GM23338 (cell line): Measurements from ENCODE around the gene MED16. TPM values are rescaled to one million over a fixed set of nuclear protein-coding genes. Genes with fewer than 3 reads are reported as not detected.

Source experiments
- ATAC-seq: fragments of 200-7000 bp; cut with Tn5 transposase; 3 replicates; pipeline ENCODE4 v1.9.1; 2020
- DNase-seq: peaks from one replicate; pipeline ENCODE4 v3.0.0-alpha.2; 2015; ENCODE audit warnings: low spot score
- H2AFZ ChIP-seq: fragments of 200-600 bp; sonication (generic); 2 replicates; pipeline ENCODE4 v1.8.0; 2016; ENCODE audit warnings: antibody characterized with exemption, mild to moderate bottlenecking, moderate library complexity
- H3F3A ChIP-seq: fragments of 200-600 bp; sonication (generic); replicated peaks from 2 replicates; pipeline ENCODE4 v1.8.0; 2017; ENCODE audit warnings: antibody characterized with exemption, mixed run types, low read depth
- H3K27ac ChIP-seq: fragments of 200-600 bp; sonication (generic); 2 replicates; pipeline ENCODE4 v1.6.1; 2016; ENCODE audit warnings: low read depth
- H3K27me3 ChIP-seq: fragments of 200-600 bp; sonication (generic); 2 replicates; pipeline ENCODE4 v1.8.0; 2016; ENCODE audit warnings: mild to moderate bottlenecking, mixed run types, moderate library complexity; ENCODE audit not compliant: insufficient read depth
- H3K36me3 ChIP-seq: fragments of 200-600 bp; sonication (generic); 2 replicates; pipeline ENCODE4 v1.8.0; 2016; ENCODE audit warnings: mild to moderate bottlenecking; ENCODE audit not compliant: insufficient read depth
- H3K4me1 ChIP-seq: fragments of 200-600 bp; sonication (generic); 2 replicates; pipeline ENCODE4 v1.8.0; 2016; ENCODE audit warnings: mild to moderate bottlenecking, moderate library complexity; ENCODE audit not compliant: insufficient read depth
- H3K4me2 ChIP-seq: fragments of 200-600 bp; sonication (generic); 2 replicates; pipeline ENCODE4 v1.7.1; 2017; ENCODE audit warnings: mixed run types
- H3K4me3 ChIP-seq: fragments of 200-600 bp; sonication (generic); 2 replicates; pipeline ENCODE4 v1.6.1; 2016; ENCODE audit warnings: mixed run types
- H3K79me2 ChIP-seq: fragments of 200-600 bp; sonication (generic); replicated peaks from 2 replicates; pipeline ENCODE4 v1.8.0; 2017; ENCODE audit warnings: mild to moderate bottlenecking; ENCODE audit not compliant: insufficient read depth
- H3K9me2 ChIP-seq: fragments of 200-600 bp; sonication (generic); 2 replicates; pipeline ENCODE4 v1.8.0; 2017; ENCODE audit not compliant: insufficient read depth
- H4K20me1 ChIP-seq: fragments of 200-600 bp; sonication (generic); replicated peaks from 2 replicates; pipeline ENCODE4 v1.8.0; 2017; ENCODE audit warnings: mild to moderate bottlenecking; ENCODE audit not compliant: insufficient read depth
- H3K27ac Mint-ChIP-seq: 2 replicates; pipeline ENCODE4 v1.8.0; 2020; ENCODE audit warnings: inconsistent platforms, mild to moderate bottlenecking, moderate library complexity, mixed read lengths
- H3K27me3 Mint-ChIP-seq: 3 replicates; pipeline ENCODE4 v1.8.0; 2022; ENCODE audit warnings: low read depth, mild to moderate bottlenecking, moderate library complexity, mixed read lengths, inconsistent platforms; ENCODE audit not compliant: insufficient read depth, poor library complexity
- H3K36me3 Mint-ChIP-seq: 3 replicates; pipeline ENCODE4 v1.8.0; 2021; ENCODE audit warnings: low read depth, mild to moderate bottlenecking, inconsistent platforms, moderate library complexity, mixed read lengths
- H3K4me1 Mint-ChIP-seq: 3 replicates; pipeline ENCODE4 v1.8.0; 2020; ENCODE audit warnings: mild to moderate bottlenecking, inconsistent platforms, mixed read lengths
- H3K4me3 Mint-ChIP-seq: 3 replicates; pipeline ENCODE4 v1.8.0; 2021; ENCODE audit warnings: moderate library complexity, mild to moderate bottlenecking, inconsistent platforms, mixed read lengths
- H3K9me3 Mint-ChIP-seq: 3 replicates; pipeline ENCODE4 v1.8.0; 2020; ENCODE audit warnings: moderate library complexity, mild to moderate bottlenecking, inconsistent platforms, mixed read lengths
- CREB1 ChIP-seq: fragments of 250-450 bp; sonication (Bioruptor Pico); IDR thresholded peaks from 2 replicates; pipeline ENCODE4 v1.5.0; 2020; ENCODE audit warnings: low read depth, mild to moderate bottlenecking, moderate library complexity
- CTCF ChIP-seq, 2 experiments: fragments of 200-600 bp in 1 of 2; sonication (generic) in 1 of 2; conservative IDR thresholded peaks; 2 replicates each; pipeline versions ENCODE4 v1.5.1 to v1.6.1; 2016 to 2017; ENCODE audit warnings: antibody characterized with exemption in 2 of 2, low read depth in 2 of 2, mild to moderate bottlenecking in 2 of 2, moderate library complexity in 1 of 2
- JUNB ChIP-seq: IDR thresholded peaks from one replicate; pipeline ENCODE4 v1.6.1; 2016; ENCODE audit warnings: antibody characterized with exemption; ENCODE audit not compliant: unreplicated experiment
- NANOG ChIP-seq: IDR thresholded peaks from 2 replicates; pipeline ENCODE4 v1.6.1; 2016; ENCODE audit warnings: antibody characterized with exemption, borderline replicate concordance
- POLR2AphosphoS5 ChIP-seq: IDR thresholded peaks from 2 replicates; pipeline ENCODE4 v1.6.1; 2016; ENCODE audit warnings: antibody characterized with exemption, low read depth
- STAT1 ChIP-seq: IDR thresholded peaks from one replicate; pipeline ENCODE4 v1.6.1; 2016; ENCODE audit warnings: antibody characterized with exemption; ENCODE audit not compliant: unreplicated experiment
- ZNF114 ChIP-seq: fragments of 250-450 bp; sonication (Bioruptor Pico); IDR thresholded peaks from 2 replicates; pipeline ENCODE4 v1.5.0; 2020; ENCODE audit warnings: mild to moderate bottlenecking, moderate library complexity
- polyA plus RNA-seq: library from polyadenylated mRNA; unstranded; fragments of >200 nt; fragmentation: Nextera tagmentation; extraction: Ambion mirVana; gene quantifications from 2 replicates; pipeline ENCODE4 v1.2.1, GENCODE V29; 2016
- total RNA-seq: library from RNA; depleted of rRNA; stranded (reverse); fragments of >200 nt; shearing (Covaris generic); gene quantifications from 2 replicates; pipeline ENCODE4 v1.2.3, GENCODE V29; 2014

Gene MED16
- total and polyA plus RNA-seq, 2 experiments from 2014 or later: 52.7 to 73.6 TPM

- DNase-seq (no peak), ATAC-seq (no peak)
- H3K4me1 ChIP-seq: no peaks in the 10 kb centered on the region
- peaks cover 4% of the 10 kb centered on the region; the same call in 1 of the 2 replicates for H3K27me3 ChIP-seq
- H3K4me1 Mint-ChIP-seq: peaks cover 5% of the 10 kb centered on the region
- no peaks in the 10 kb centered on the region for H3K79me2 ChIP-seq
- H3K27ac ChIP-seq: no peak overlapping the region
- H2AFZ ChIP-seq: no peak overlapping the region
- peaks cover 28% of the 10 kb centered on the region for H3F3A ChIP-seq
- peaks cover 5% of the 10 kb centered on the region for H3K9me3 Mint-ChIP-seq
- TF ChIP-seq CTCF (conservative IDR thresholded peaks at IDR 0.05; ENCODE audit: low read depth in 2 of 2) (no peak), POLR2AphosphoS5 (no peak), CREB1 (CRISPR knock-in tag) (no peak), ZNF114 (CRISPR knock-in tag) (no peak), NANOG (no peak)
- H3K4me2 ChIP-seq: no peak overlapping the region
- peaks cover 23% of the 10 kb centered on the region for H3K36me3 Mint-ChIP-seq
- no peak overlapping the region for H3K4me3 Mint-ChIP-seq
- peaks cover 9% of the 10 kb centered on the region; the same call in 1 of the 2 replicates for H4K20me1 ChIP-seq
- no peak overlapping the region for H3K4me3 ChIP-seq
- H3K36me3 ChIP-seq: no peaks in the 10 kb centered on the region
- peaks cover 26% of the 10 kb centered on the region for H3K27me3 Mint-ChIP-seq
- H3K27ac Mint-ChIP-seq: no peak overlapping the region
- H3K9me2 ChIP-seq: no peaks in the 10 kb centered on the region
These were observed 26.2 kb downstream of the MED16 start for GRCh38 chr19:866769-867300.

DNA sequence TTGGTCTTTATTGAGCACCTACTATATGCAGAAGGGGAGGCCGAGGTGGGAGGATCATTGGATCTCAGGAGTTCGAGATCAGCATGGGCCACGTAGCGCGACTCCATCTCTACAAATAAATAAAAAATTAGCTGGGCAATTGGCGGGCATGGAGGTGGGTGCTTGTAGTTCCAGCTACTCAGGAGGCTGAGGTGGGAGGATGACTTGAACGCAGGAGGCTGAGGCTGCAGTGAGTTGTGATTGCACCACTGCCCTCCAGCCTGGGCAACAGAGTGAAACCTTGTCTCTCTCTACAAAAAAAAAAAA, 29.7 kb downstream of the MED16 start:
- Histone ChIP-seq H3K79me2 (no peaks in the 10 kb centered on the region), H2AFZ (no peak overlapping the region), H3K9me2 (no peaks in the 10 kb centered on the region), H3K4me3 (peak overlapping the region; percentile 56), H3K4me1 (no peaks in the 10 kb centered on the region), H3K4me2 (peak overlapping the region; percentile 79), H3F3A (peaks cover 20% of the 10 kb centered on the region), H3K36me3 (no peaks in the 10 kb centered on the region), H4K20me1 (peaks cover 9% of the 10 kb centered on the region; the same call in 1 of the 2 replicates), H3K27ac (no peak overlapping the region), H3K27me3 (peaks cover 28% of the 10 kb centered on the region)
- peaks cover 27% of the 10 kb centered on the region for H3K27me3 Mint-ChIP-seq
- H3K9me3 Mint-ChIP-seq: no peaks in the 10 kb centered on the region; the same call in 2 of the 3 replicates
- H3K36me3 Mint-ChIP-seq: peaks cover 7% of the 10 kb centered on the region
- H3K27ac Mint-ChIP-seq: no peak overlapping the region
- peaks cover 5% of the 10 kb centered on the region for H3K4me1 Mint-ChIP-seq
- ATAC-seq (no peak), DNase-seq (no peak)
- no peak for TF ChIP-seq JUNB
- H3K4me3 Mint-ChIP-seq: no peak overlapping the region

- DNase-seq (peak; percentile 95), ATAC-seq (peak; percentile 33)
- H3K9me2 ChIP-seq: no peaks in the 10 kb centered on the region
- TF ChIP-seq STAT1 (peak; percentile 60), POLR2AphosphoS5 (peak; percentile 42), ZNF114 (CRISPR knock-in tag) (no peak)
- peaks cover 20% of the 10 kb centered on the region for H3F3A ChIP-seq
- peak overlapping the region; percentile 60; the same call in 2 of the 3 replicates for H3K4me3 Mint-ChIP-seq
- H3K4me2 ChIP-seq: peak overlapping the region; percentile 79
- no peak overlapping the region for H3K27ac ChIP-seq
- H3K27ac Mint-ChIP-seq: no peak overlapping the region; the same call in 1 of the 2 replicates
- no peaks in the 10 kb centered on the region for H3K79me2 ChIP-seq
- H3K4me1 ChIP-seq: no peaks in the 10 kb centered on the region
- H3K4me3 ChIP-seq: peak overlapping the region; percentile 56
- H2AFZ ChIP-seq: 0 out of 2 replicates have a peak overlapping the region, but pooled peaks have one; percentile 63
- peaks cover 28% of the 10 kb centered on the region for H3K27me3 ChIP-seq
- H3K4me1 Mint-ChIP-seq: peaks cover 5% of the 10 kb centered on the region
- peaks cover 27% of the 10 kb centered on the region for H3K27me3 Mint-ChIP-seq
- peaks cover 7% of the 10 kb centered on the region for H3K36me3 Mint-ChIP-seq
- H3K36me3 ChIP-seq: no peaks in the 10 kb centered on the region
- H3K9me3 Mint-ChIP-seq: no peaks in the 10 kb centered on the region; the same call in 2 of the 3 replicates
- peaks cover 9% of the 10 kb centered on the region; the same call in 1 of the 2 replicates for H4K20me1 ChIP-seq
These were observed 30.2 kb downstream of the MED16 start for GRCh38 chr19:862581-863314.
